ENCODE results near the gene FOSB. TPM values are rescaled to one million over a fixed set of nuclear protein-coding genes. Genes with fewer than 3 reads are reported as not detected.
A peak's percentile ranks its signal among the peaks of the same experiment; 100 is the strongest.

Gene FOSB
- total and polyA plus RNA-seq, 9 of the 15 experiments (the other 6 are each of a cell fraction or from before 2014, with no cell fraction given): 0.11 to 2.7 (median 0.73) TPM

DNA sequence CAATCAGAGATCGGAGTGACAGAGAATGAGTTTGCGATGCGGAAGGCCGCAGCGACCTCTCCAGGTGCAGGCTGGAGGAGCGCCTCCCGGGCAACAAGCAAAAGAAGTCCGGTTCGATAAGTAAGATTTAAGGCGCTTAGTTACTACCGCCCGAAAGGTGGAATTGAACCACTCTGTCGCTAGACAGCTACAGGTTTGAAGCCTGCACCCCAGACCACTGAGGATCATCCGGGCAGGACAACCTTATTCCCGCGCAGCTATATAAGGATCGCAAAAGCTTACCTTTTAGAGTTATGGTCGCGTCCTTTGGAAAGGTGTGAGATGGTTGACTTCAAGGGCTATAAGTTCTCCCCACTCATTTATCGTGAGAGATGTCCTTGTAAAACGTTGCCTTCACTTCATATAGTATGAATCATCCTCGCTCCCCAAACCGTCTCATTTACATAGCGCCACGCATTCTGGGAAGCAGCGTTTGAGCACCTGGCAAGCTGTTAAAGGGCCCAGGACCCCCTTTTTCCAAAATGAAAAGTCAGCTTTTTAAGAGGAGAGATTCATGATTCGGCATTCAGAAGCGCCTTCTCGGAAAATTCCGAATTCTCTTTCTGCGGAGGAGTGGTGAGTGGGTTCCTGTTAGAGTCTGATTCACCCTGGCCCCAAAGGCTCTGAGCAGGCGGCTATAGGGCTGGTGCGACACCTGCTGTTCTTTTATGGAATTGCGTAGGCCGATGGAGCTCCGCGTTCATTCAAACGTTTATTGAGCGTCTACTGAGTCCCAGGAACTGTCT, 10.8 kb downstream of the FOSB start (continued):
- no peak for TF ChIP-seq TCFL5 (CRISPR knock-in tag; conservative IDR thresholded peaks at IDR 0.05)
- peak; percentile 89 for TF ChIP-seq ATF7 (IDR thresholded peaks at IDR 0.05)
- no peak for TF ChIP-seq ILK (tag; IDR thresholded peaks at IDR 0.05; ENCODE audit: borderline replicate concordance, low read depth)
- peak; percentile 30 for TF ChIP-seq ELF1 (tag; IDR thresholded peaks at IDR 0.05)
- no peak for TF ChIP-seq MYBL2 (IDR thresholded peaks at IDR 0.05; ENCODE audit: low read depth)
- no peak for TF ChIP-seq MYBL2 (CRISPR knock-in tag; IDR thresholded peaks at IDR 0.05; ENCODE audit: borderline replicate concordance)
- TF ChIP-seq CCNT2 (IDR thresholded peaks at IDR 0.05; ENCODE audit: borderline replicate concordance, extremely low read depth, insufficient read length, low read depth, low read length): no peak
- TF ChIP-seq, protein P1, sequence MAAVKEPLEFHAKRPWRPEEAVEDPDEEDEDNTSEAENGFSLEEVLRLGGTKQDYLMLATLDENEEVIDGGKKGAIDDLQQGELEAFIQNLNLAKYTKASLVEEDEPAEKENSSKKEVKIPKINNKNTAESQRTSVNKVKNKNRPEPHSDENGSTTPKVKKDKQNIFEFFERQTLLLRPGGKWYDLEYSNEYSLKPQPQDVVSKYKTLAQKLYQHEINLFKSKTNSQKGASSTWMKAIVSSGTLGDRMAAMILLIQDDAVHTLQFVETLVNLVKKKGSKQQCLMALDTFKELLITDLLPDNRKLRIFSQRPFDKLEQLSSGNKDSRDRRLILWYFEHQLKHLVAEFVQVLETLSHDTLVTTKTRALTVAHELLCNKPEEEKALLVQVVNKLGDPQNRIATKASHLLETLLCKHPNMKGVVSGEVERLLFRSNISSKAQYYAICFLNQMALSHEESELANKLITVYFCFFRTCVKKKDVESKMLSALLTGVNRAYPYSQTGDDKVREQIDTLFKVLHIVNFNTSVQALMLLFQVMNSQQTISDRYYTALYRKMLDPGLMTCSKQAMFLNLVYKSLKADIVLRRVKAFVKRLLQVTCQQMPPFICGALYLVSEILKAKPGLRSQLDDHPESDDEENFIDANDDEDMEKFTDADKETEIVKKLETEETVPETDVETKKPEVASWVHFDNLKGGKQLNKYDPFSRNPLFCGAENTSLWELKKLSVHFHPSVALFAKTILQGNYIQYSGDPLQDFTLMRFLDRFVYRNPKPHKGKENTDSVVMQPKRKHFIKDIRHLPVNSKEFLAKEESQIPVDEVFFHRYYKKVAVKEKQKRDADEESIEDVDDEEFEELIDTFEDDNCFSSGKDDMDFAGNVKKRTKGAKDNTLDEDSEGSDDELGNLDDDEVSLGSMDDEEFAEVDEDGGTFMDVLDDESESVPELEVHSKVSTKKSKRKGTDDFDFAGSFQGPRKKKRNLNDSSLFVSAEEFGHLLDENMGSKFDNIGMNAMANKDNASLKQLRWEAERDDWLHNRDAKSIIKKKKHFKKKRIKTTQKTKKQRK (IDR thresholded peaks at IDR 0.05; ENCODE audit: borderline replicate concordance, low read depth, low read length): no peak
- TF ChIP-seq ZNF184 (CRISPR knock-in tag; IDR thresholded peaks at IDR 0.05): no peak
- no peak for TF ChIP-seq ZNF551 (CRISPR knock-in tag; IDR thresholded peaks at IDR 0.05)
- TF ChIP-seq, protein P2, sequence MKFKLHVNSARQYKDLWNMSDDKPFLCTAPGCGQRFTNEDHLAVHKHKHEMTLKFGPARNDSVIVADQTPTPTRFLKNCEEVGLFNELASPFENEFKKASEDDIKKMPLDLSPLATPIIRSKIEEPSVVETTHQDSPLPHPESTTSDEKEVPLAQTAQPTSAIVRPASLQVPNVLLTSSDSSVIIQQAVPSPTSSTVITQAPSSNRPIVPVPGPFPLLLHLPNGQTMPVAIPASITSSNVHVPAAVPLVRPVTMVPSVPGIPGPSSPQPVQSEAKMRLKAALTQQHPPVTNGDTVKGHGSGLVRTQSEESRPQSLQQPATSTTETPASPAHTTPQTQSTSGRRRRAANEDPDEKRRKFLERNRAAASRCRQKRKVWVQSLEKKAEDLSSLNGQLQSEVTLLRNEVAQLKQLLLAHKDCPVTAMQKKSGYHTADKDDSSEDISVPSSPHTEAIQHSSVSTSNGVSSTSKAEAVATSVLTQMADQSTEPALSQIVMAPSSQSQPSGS (CRISPR knock-in tag; IDR thresholded peaks at IDR 0.05): no peak
- no peak for TF ChIP-seq RBM15 (IDR thresholded peaks at IDR 0.05; ENCODE audit: insufficient read depth, low read length)
- TF ChIP-seq ZNF224 (CRISPR knock-in tag; IDR thresholded peaks at IDR 0.05): no peak
- TF ChIP-seq DIDO1 (tag; IDR thresholded peaks at IDR 0.05; ENCODE audit: low read depth): no peak
- TF ChIP-seq ZFP1 (CRISPR knock-in tag; IDR thresholded peaks at IDR 0.05): no peak
- TF ChIP-seq, protein P3, sequence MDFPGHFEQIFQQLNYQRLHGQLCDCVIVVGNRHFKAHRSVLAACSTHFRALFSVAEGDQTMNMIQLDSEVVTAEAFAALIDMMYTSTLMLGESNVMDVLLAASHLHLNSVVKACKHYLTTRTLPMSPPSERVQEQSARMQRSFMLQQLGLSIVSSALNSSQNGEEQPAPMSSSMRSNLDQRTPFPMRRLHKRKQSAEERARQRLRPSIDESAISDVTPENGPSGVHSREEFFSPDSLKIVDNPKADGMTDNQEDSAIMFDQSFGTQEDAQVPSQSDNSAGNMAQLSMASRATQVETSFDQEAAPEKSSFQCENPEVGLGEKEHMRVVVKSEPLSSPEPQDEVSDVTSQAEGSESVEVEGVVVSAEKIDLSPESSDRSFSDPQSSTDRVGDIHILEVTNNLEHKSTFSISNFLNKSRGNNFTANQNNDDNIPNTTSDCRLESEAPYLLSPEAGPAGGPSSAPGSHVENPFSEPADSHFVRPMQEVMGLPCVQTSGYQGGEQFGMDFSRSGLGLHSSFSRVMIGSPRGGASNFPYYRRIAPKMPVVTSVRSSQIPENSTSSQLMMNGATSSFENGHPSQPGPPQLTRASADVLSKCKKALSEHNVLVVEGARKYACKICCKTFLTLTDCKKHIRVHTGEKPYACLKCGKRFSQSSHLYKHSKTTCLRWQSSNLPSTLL (IDR thresholded peaks at IDR 0.05): no peak
- peak; percentile 22; the same call in 1 of the 2 replicates for TF ChIP-seq JUN (IDR thresholded peaks at IDR 0.05; ENCODE audit: borderline replicate concordance, low read depth, low read length)
- 0 out of 2 replicates have a peak, but pooled peaks have one; percentile 11 for TF ChIP-seq JUN (CRISPR knock-in tag; IDR thresholded peaks at IDR 0.05; ENCODE audit: borderline replicate concordance)
